NCI-H187 (cell line): ENCODE results near the gene DYRK1A.
"Not testable (repeated sequence)": the region's sequence is repeated elsewhere in the genome, so short reads cannot be mapped to it uniquely, and the experiment has no call there.

Experiments
- DNase-seq, 2 experiments: peaks; one replicate each; lab custom pipeline; 2025; lab: John Stamatoyannopoulos, UW

The DYRK1A gene

GRCh38 chr21:37527716-37528115, 161.1 kb downstream of the DYRK1A start:
- DNase-seq, result no peak

- DNase-seq, result no peak
Observed at GRCh38 chr21:37528150-37528937, 161.8 kb downstream of the DYRK1A start.

DNA sequence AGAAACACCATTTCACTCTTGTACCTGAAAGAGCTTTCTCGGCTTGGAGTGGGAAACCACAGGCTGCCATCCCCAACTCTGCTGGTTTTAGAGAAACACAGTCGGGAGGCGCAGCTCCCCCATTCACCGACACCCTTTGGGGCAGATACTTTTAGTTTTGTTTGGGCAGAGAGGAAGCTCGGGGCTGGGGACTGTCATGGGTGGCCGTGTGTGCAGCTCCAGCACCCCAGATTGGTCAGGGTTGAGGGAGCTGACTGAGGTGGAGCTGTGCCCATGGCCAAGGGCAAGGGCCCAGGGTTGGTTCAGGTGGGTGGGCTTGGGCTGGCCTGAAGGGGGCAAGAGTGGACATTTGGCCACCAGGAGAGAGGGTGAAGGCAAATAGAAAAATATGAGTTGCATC, 163.1 kb downstream of the DYRK1A start:
- no peak for DNase-seq

DNA sequence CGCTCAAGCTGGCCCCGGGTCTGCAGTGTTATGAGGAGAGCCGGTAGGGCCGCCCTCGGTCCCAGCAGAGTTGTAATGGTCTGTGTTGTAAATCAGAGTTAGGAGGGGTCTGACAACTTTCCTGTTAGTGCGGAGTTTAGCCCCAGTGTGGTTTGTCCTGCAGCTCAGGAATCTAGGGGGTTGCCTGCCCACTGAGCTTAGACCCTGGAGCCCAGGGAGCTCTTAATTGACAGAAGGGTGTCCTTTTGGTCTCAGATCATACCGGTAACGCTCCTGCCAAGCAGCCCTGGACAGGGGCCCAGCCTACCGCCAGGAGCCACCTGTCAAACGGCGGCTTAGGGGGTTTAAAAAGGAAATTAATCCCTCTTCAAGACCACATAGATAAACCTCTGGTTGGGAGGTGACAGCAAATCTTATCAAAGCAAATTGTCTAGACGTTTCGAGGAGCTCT, 164.4 kb downstream of the DYRK1A start:
- no peak for DNase-seq

GRCh38 chr21:37531431-37531932, 164.9 kb downstream of the DYRK1A start:
- no peak for DNase-seq

DNA sequence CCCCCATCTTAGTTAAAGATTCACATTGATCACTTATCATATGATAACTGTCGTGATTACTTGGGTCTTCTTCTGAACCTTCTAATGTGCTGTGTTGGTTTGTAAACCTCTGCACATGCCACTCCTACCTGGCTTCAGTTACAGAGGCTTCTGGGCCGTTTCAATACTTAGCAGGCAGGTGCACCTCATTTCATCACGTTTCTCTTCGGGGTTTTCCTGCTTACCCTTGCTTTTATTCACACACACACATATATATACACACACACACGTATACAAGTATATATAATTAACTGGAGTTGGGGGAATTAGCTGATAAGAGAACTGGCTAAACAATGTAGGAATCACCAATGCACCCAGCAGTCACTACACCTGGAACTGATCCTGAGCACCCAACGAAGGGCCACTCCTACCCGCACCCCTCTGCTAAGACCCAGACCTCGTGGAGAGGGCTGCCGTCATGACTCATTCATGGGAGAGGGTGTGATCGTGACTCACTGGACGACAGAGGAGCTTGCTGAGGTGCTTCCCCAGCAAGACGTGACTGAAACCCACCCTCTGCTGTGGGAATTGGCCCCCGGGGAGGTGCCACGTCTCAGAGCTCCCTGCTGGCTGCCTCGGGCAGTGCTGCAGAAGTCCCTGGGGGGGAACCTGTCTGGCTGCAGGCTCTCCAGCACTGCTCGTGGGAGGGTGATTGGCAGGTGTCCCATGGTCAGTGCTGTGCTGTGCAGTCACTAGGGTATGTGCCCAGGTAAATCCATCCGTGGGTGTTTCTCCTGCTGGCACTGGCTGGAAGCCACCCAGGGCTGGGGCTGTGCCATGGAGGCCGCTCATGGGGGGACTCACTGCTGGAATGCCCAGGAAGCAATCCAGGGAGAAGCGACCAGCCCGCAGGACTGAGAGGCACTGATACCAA, 166.6 kb downstream of the DYRK1A start:
- no peak for DNase-seq

- no peak for DNase-seq
Observed at GRCh38 chr21:37534431-37534830, 167.9 kb downstream of the DYRK1A start.

DNA sequence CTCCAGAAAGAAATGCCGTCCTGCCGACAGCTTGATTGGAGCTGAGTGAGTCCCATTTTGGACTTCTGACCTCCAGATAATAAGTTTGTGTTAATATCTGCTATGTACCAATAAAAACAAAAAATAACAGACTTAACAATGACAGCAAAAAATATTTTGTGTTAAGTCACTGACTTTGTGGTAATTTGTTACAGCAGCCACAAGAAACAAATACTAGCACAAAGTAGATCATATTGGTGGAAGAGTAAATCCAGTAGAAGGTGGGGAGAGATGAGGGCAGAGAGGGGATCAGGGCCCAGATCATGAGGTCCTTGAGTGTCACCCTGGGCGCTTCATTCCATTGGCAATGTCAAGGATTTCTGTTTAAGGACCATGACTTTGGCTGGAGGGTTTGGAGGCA, 168.6 kb downstream of the DYRK1A start:
- DNase-seq, result no peak

- no peak for DNase-seq
Observed at GRCh38 chr21:37535672-37536071, 169.1 kb downstream of the DYRK1A start.

GRCh38 chr21:37536616-37537278, 170.2 kb downstream of the DYRK1A start:
- no peak for DNase-seq

DNA sequence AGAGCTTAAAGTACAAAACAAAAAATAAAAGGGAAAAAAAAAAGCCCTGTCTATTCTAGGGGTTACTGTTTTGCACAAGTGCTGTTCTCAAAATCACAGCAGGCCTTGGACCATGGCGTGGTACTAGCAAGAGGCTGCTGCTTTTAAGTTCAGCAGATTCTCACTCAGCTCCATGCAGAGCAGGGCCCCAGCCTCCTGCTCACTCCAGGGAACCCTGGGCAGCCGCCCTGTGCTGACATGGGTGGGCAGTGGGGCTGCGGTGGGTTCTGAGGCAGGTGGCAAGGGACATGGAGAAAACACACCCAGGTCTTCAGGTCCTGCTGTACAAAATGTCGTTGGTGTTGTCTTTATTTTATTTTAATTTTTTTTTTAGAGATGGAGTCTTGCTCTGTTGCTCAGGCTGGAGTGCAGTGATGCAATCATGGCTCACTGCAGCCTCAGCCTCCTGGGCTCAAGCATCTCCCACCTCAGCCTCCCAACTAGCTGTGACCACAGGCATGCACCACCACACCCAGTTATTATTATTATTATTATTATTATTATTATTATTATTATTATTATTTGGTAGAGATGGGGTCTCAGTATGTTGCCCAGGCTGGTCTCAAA, 170.9 kb downstream of the DYRK1A start:
- DNase-seq, result no peak

- no peak for DNase-seq
Observed at GRCh38 chr21:37538971-37539590, 172.5 kb downstream of the DYRK1A start.

DNA sequence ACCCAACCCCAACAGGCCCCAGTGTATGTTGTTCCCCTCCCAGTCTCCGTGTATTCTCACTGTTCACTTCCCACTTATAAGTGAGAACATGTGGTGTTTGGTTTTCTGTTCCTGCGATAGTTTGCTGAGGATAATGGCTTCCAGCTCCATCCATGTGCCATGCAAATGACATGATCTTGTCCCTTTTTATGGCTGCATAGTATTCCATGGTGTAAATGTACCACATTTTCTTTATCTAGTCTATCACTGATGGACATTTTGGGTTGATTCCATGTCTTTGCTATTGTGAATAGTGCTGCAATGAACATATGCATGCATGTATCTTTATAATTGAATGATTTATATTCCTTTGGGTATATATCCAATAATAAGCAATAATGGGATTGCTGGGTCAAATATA, 174.6 kb downstream of the DYRK1A start:
- DNase-seq, result not testable (repeated sequence)

GRCh38 chr21:37542512-37542911, 175.9 kb downstream of the DYRK1A start:
- no peak for DNase-seq

- no peak for DNase-seq
Observed at GRCh38 chr21:37546299-37546908, 179.8 kb downstream of the DYRK1A start.

- peak; percentile 86 to 91 for DNase-seq
Observed at GRCh38 chr21:37546949-37547614, 180.5 kb downstream of the DYRK1A start.

- DNase-seq, result no peak
Observed at GRCh38 chr21:37547615-37548200, 181.1 kb downstream of the DYRK1A start.

GRCh38 chr21:37548521-37548981, 182.0 kb downstream of the DYRK1A start:
- no peak for DNase-seq

DNA sequence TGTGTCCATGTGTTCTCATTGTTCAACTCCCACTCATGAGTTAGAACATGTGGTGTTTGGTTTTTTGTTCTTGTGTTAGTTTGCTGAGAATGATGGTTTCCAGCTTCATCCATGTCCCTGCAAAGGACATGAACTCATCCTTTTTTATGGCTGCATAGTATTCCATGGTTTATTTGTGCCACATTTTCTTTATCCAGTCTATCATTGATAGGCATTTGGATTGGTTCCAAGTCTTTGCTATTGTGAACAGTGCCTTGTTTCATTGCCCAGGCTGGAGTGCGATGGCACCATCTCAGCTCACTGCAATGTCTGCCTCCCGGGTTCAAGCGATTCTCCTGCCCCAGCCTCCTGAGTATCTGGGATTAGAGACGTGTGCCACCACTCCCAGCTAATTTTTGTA, 183.2 kb downstream of the DYRK1A start:
- not testable (repeated sequence) for DNase-seq

GRCh38 chr21:37550157-37550556, 183.6 kb downstream of the DYRK1A start:
- no peak for DNase-seq
